Measurements from ENCODE around the gene IFRD2. TPM values are rescaled to one million over a fixed set of nuclear protein-coding genes. Genes with fewer than 3 reads are reported as not detected.

Gene IFRD2
- total RNA-seq (2021; fragmentation: NEBNext Ultra II Directional; extraction: Animal tissue kit (Norgen Biotek cat#: 25700)) = 88.8 and 97.8 TPM in 2 replicates
- 76.7 and 123 TPM in 2 replicates for polyA plus RNA-seq (2011; rRNA removed)
- polyA plus RNA-seq (2011; cell fraction: cytosol; rRNA removed) = 76.7 TPM
- 310 TPM for polyA plus RNA-seq (2011; cell fraction: nucleus; rRNA removed)
- polyA plus RNA-seq (2012, experiment 1 of 2) = 72.6 to 93.2 TPM (median 89.6 TPM) in 4 replicates
- 133 TPM for polyA plus RNA-seq (2012, experiment 2 of 2)
- polyA plus RNA-seq (2013, experiment 1 of 2) = 61.4 TPM
- polyA plus RNA-seq (2013, experiment 2 of 2) = 54.6 TPM
- 47.8 and 50.1 TPM in 2 replicates for polyA minus RNA-seq (2011; rRNA and poly(A)+ RNA removed)
- 33.3 TPM for polyA minus RNA-seq (2011; cell fraction: cytosol; rRNA and poly(A)+ RNA removed)
- 86.7 TPM for polyA minus RNA-seq (2011; cell fraction: nucleus; rRNA and poly(A)+ RNA removed)
- long read RNA-seq, experiment 1, transcript IFRD2-202 (12 exons, 2,109 nt) = major isoform, 23 of 79 reads
- long read RNA-seq, experiment 1, partial matches to known transcripts = 36 of 79 reads
- long read RNA-seq, experiment 1, other reads (novel, unspliced or antisense) = 19 of 79 reads
- long read RNA-seq, experiment 2, transcript IFRD2-202 (12 exons, 2,109 nt) = major isoform, 11 of 20 reads
- long read RNA-seq, experiment 2, partial matches to known transcripts = 4 of 20 reads
- long read RNA-seq, experiment 2, other reads (novel, unspliced or antisense) = 5 of 20 reads

DNA sequence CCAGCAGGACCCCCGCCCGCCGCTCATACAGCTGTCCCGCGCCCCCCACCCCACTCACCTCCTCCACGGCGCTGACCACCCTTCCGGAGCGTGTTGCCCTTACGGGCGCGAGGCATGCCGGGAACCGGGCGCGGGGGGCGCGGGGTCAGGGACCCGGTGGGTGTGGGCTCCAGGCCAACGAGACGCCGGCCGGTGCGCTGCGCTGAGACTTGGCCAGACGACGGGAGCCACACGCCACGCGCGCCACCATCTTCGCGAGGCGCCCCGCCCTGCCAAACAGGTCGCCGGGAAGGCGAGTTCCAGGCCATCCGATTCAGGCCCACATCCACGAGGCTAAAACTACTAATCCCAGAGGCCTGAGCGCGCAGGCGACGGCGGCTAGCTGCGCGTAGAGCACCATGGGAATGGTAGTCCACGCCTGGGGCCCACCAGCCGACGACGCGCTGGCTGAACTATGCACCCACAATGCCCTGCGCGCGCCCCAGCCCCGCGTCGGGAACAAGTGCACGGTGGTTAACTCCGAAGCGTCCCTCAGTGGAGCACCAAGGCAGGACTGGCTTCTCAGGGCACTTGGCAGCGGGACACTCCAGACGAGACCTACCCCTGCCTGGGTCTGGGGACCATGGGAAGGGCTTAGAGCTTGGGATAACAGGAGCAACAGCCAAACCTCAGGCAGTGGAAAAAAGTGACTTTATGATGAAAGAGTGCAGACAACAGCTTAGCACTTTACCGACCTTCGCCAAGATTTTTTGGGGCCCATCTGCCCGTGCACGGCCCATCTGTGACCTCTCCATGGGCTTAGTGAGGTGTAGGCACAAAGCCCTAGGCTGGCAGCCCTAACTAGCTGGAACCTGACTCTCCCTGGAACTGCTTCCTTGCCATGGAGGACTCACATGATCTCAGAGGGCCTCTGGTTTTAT is at the start of gene IFRD2:
TSS of gene IFRD2 (minus strand) at position 271 of the 920 bp plus-strand sequence. CDS start at position 116, 155 bp downstream.
- H2BK5ac ChIP-seq (ENCODE audit: low read depth, low read length) = peak within 1 kb of the TSS; percentile 67; the same call in 1 of the 2 replicates
- no peaks in the 10 kb centered on the region; a peak in 1 of 7 replicates for H3K27me3 ChIP-seq (replicated peaks in 1 of 4; ENCODE audit: control insufficient read depth in 3 of 4, extremely low read depth in 1 of 4, insufficient read depth in 3 of 4, low read length in 3 of 4)
- peak within 1 kb of the TSS; percentile 93 to 95 for H3K4me2 ChIP-seq (ENCODE audit: insufficient read depth in 1 of 2, low read depth in 2 of 2, low read length in 2 of 2)
- peak within 1 kb of the TSS; percentile 37; the same call in 1 of the 2 replicates for H3K27ac ChIP-seq (ENCODE audit: low read depth, low read length)
- peaks cover 0 to 7% of the 10 kb centered on the region in 2 experiments for H4K20me1 ChIP-seq (replicated peaks in 1 of 2; ENCODE audit: control insufficient read depth in 1 of 2, insufficient read depth in 2 of 2, low read length in 2 of 2)
- no peaks in the 10 kb centered on the region for H3K9me3 ChIP-seq (ENCODE audit: insufficient read depth in 2 of 2, low read depth in 1 of 2, low read length in 1 of 2)
- peak within 1 kb of the TSS; percentile 37 for H3K56ac ChIP-seq (replicated peaks; ENCODE audit: insufficient read length, low read depth, low read length)
- H3K4me3 ChIP-seq (ENCODE audit: extremely low read depth in 1 of 4, insufficient read depth in 2 of 4, low read depth in 3 of 4, low read length in 4 of 4) = peak within 1 kb of the TSS; percentile 62 to 95 (median 94)
- peaks cover 16 to 27% (median 22%) of the 10 kb centered on the region in 4 experiments for H3K36me3 ChIP-seq (ENCODE audit: control insufficient read depth in 2 of 4, insufficient read depth in 4 of 4, low read length in 3 of 4)
- peak within 1 kb of the TSS in 3 of 4 experiments; percentile 69 to 78 (median 76); a peak in 6 of 7 replicates for H3K9ac ChIP-seq (replicated peaks in 1 of 4; ENCODE audit: extremely low read depth in 1 of 4, low read depth in 3 of 4, low read length in 3 of 4)
- H2AFZ ChIP-seq (ENCODE audit: low read length) = 0 out of 2 replicates have a peak within 1 kb of the TSS, but pooled peaks have one; percentile 61
- no peak within 1 kb of the TSS for H2BK120ac ChIP-seq (replicated peaks; ENCODE audit: low read depth, low read length)
- peak within 1 kb of the TSS; percentile 44 for H4K5ac ChIP-seq (ENCODE audit: insufficient read length, low read depth, low read length)
- ChIA-PET CTCF (ENCODE audit: partially characterized antibody) (interaction anchor here (0.5 to 4.3 kb wide), 14 partner anchors 8 to 98 kb away, joined by 3 to 17 read pairs (median 4); partner anchors contain the start of genes HYAL1, HYAL2, LSMEM2 and SEMA3B), POLR2A (ENCODE audit: partially characterized antibody) (interaction anchor here (0.7 to 6.8 kb wide), 16 partner anchors 10 to 89 kb away, joined by 3 to 122 read pairs (median 4); partner anchors contain the start of genes HYAL1, HYAL2, LSMEM2 and TUSC2)
- H3K23ac ChIP-seq (ENCODE audit: insufficient read length) = no peak within 1 kb of the TSS
- H4K91ac ChIP-seq (replicated peaks; ENCODE audit: insufficient read length, low read length) = peak within 1 kb of the TSS; percentile 75
- H3K4me1 ChIP-seq (replicated peaks in 1 of 4; ENCODE audit: control insufficient read depth in 3 of 4, insufficient read depth in 4 of 4, low read length in 3 of 4) = peaks cover 0 to 7% (median 5%) of the 10 kb centered on the region in 4 experiments; a peak in 4 of 7 replicates
- H2BK20ac ChIP-seq (ENCODE audit: low read length) = 0 out of 2 replicates have a peak within 1 kb of the TSS, but pooled peaks have one; percentile 61
- peak within 1 kb of the TSS; percentile 54; the same call in 1 of the 2 replicates for H4K8ac ChIP-seq (ENCODE audit: extremely low read depth, insufficient read depth, low read length)
- WGBS, 2 experiments (ENCODE audit: extremely low coverage in 1 of 2, insufficient coverage in 1 of 2, insufficient read length in 1 of 2, insufficient replicate concordance in 2 of 2, low coverage in 1 of 2, low lambda C conversion rate in 2 of 2, missing lambda C conversion rate in 1 of 2) = 9% methylated on average over 48 of the region's 67 CpGs; no CpG with 5 or more reads in 1 of the 2 experiments
- H2BK15ac ChIP-seq (ENCODE audit: low read length) = peak within 1 kb of the TSS; percentile 92; the same call in 1 of the 2 replicates
- peak within 1 kb of the TSS; percentile 71; the same call in 1 of the 2 replicates for H2AK5ac ChIP-seq (ENCODE audit: low read depth, low read length)
- FAIRE-seq = peak; percentile 91
- peaks cover 8% of the 10 kb centered on the region; the same call in 1 of the 2 replicates for H3K79me1 ChIP-seq (ENCODE audit: low read depth, low read length)
- peak within 1 kb of the TSS; percentile 88 for H3K4ac ChIP-seq (replicated peaks; ENCODE audit: insufficient read length, low read depth, low read length)
- no peak within 1 kb of the TSS for H2BK12ac ChIP-seq (ENCODE audit: low read depth, low read length)
- peak within 1 kb of the TSS; percentile 51; the same call in 1 of the 2 replicates for H3K18ac ChIP-seq (ENCODE audit: extremely low read depth, low read length)
- peaks cover 10% of the 10 kb centered on the region for H3K23me2 ChIP-seq (ENCODE audit: low read depth, low read length)
- DNase-seq (ENCODE audit: low read depth in 1 of 2, low spot score in 2 of 2) = peak; percentile 91 to 94
- no peak within 1 kb of the TSS for H3K14ac ChIP-seq (ENCODE audit: insufficient read length)
- peaks cover 0 to 15% of the 10 kb centered on the region in 2 experiments; a peak in 3 of 4 replicates for H3K79me2 ChIP-seq (ENCODE audit: control insufficient read depth in 1 of 2, insufficient read depth in 2 of 2, low read length in 2 of 2)
- TF ChIP-seq JUN (IDR thresholded peaks at IDR 0.05; ENCODE audit: low read depth, low read length) = no peak
- TF ChIP-seq ATF3 (IDR thresholded peaks at IDR 0.05; ENCODE audit: insufficient read depth, low read depth, low read length) = peak; percentile 91
- no peak for TF ChIP-seq EZH2 (IDR thresholded peaks at IDR 0.05; ENCODE audit: low read depth, low read length, severe bottlenecking)
- no peak for TF ChIP-seq BRCA1 (IDR thresholded peaks at IDR 0.05; ENCODE audit: low read depth, low read length)
- no peak for TF ChIP-seq KDM1A (IDR thresholded peaks at IDR 0.05; ENCODE audit: borderline replicate concordance, low read length)

Measured in H1 (cell line).